ENCODE data around the gene NTN3.

Gene NTN3

DNA sequence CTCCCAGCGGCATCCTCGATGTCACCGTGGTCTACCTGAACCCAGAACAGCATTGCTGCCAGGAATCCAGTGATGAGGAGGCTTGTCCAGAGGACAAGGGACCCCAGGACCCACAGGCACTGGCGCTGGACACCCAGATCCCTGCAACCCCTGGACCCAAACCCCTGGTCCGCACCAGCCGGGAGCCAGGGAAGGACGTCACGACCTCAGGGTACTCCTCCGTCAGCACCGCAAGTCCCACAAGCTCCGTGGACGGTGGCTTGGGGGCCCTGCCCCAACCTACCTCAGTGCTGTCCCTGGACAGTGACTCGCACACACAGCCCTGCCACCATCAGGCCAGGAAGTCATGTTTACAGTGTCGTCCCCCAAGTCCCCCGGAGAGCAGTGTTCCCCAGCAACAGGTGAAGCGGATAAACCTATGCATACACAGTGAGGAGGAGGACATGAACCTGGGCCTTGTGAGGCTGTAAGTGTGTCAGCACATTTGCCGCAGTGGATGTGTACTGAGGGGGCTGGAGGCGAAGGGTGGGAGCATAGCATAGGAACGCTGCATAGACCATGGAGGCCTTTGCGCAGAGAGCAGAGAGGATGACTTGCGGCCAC is 14.4 kb upstream of the NTN3 start:
- DNase-seq (ENCODE audit: low spot score) = no peak
- no peak for TF ChIP-seq CTCF (IDR thresholded peaks at IDR 0.05; ENCODE audit: extremely low read depth, missing control alignments)

DNA sequence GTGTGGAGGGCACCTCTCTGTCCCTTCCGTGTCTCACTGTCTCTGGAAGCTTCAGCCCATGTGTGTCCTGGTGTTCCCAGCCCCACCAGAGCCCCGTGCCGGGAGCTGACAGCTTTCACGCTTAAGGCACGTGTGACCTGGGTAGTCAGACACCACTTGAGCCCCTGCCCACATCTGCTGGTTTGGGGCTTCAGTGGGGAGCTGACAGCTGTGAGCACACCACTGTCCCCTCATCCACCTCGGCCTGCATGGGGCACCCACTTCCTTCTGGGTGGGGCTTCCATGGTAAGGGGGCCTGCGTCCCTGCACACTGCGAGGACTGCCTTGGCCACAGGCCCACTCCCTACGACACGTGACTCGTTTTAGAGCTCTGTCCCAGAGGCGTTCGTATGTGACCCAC is 13.8 kb upstream of the NTN3 start:
- no peak for DNase-seq (ENCODE audit: low spot score)

GRCh38 chr16:2457946-2458345 is 13.2 kb upstream of the NTN3 start:
- no peak for TF ChIP-seq CTCF (IDR thresholded peaks at IDR 0.05; ENCODE audit: extremely low read depth, missing control alignments)
- DNase-seq (ENCODE audit: low spot score) = no peak

More for the DNA sequence above, 13.8 kb upstream of the NTN3 start:
- no peak for TF ChIP-seq CTCF (IDR thresholded peaks at IDR 0.05; ENCODE audit: extremely low read depth, missing control alignments)

- no peak for TF ChIP-seq CTCF (IDR thresholded peaks at IDR 0.05; ENCODE audit: extremely low read depth, missing control alignments)
- DNase-seq (ENCODE audit: low spot score) = no peak
Measured at GRCh38 chr16:2458887-2459646, 12.0 kb upstream of the NTN3 start.

- TF ChIP-seq CTCF (IDR thresholded peaks at IDR 0.05; ENCODE audit: extremely low read depth, missing control alignments) = no peak
- peak; percentile 100 for DNase-seq (ENCODE audit: low spot score)
Measured at GRCh38 chr16:2459647-2460390, 11.3 kb upstream of the NTN3 start, which contains the start of gene TEDC2. TSS of gene TEDC2 (plus strand) at chr16:2460109. CDS start at chr16:2460145, 36 bp downstream.

DNA sequence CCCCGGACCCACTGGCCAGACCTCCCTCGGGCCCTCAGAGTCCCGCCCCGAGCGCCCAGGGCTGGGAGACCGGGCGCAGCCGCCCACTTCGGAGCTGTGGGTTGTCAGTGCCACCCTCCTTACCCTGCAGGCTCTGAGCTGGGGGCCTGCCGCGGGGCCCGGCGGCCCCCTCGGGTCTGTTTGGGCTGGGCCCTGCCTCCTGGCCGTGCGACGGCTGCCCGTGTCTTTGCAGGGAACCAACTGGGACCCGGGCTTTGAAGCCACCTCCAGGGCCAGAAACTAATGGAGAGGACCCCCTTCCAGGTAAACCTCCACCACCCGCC is 10.7 kb upstream of the NTN3 start:
- TF ChIP-seq CTCF (IDR thresholded peaks at IDR 0.05; ENCODE audit: extremely low read depth, missing control alignments) = no peak
- no peak for DNase-seq (ENCODE audit: low spot score)

DNA sequence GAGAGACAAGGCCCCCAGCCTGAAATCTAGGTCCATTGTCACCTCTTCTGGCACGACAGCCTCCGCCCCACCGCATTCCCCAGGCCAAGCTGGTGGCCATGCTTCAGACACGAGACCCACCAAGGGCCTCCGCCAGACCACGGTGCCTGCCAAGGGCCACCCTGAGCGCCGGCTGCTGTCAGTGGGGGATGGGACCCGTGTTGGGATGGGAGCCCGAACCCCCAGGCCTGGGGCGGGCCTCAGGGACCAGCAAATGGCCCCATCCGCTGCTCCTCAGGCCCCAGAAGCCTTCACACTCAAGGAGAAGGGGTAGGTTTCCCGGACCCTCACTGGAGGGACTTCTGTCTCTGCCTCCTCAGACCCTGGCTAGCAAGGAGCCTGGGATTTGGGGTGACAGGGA is 10.2 kb upstream of the NTN3 start:
- no peak for DNase-seq (ENCODE audit: low spot score)

More for the DNA sequence above, 10.2 kb upstream of the NTN3 start:
- no peak for TF ChIP-seq CTCF (IDR thresholded peaks at IDR 0.05; ENCODE audit: extremely low read depth, missing control alignments)
